A673 (cell line): ENCODE results near the gene GPR137. TPM values are rescaled to one million over a fixed set of nuclear protein-coding genes. Genes with fewer than 3 reads are reported as not detected.
A peak's percentile ranks its signal among the peaks of the same experiment; 100 is the strongest.

Source experiments
- BruUV-seq: library from RNA; stranded (reverse); fragments of 400-500 nt; replicated peaks from 2 replicates; lab custom pipeline; 2021; lab: Mats Ljungman, UMichigan
- CTCF ChIA-PET: fragments of 300-600 bp; sonication (Branson Sonifier 250); formaldehyde crosslinking; loops from one replicate; lab custom pipeline; 2022; ENCODE audit warnings: antibody characterized with exemption; lab: Charles Lee
- POLR2A ChIA-PET: fragments of 300-600 bp; sonication (Branson Sonifier 250); formaldehyde crosslinking; loops from one replicate; lab custom pipeline; 2022; ENCODE audit warnings: antibody characterized with exemption; ENCODE audit not compliant: low non-redundant PET; lab: Charles Lee
- DNase-seq: peaks from one replicate; pipeline ENCODE4 v3.0.0-alpha.2; 2015; ENCODE audit warnings: low spot score
- H3K27ac ChIP-seq: fragments of 200-600 bp; sonication (generic); 2 replicates; pipeline ENCODE4 v1.5.1; 2016; ENCODE audit warnings: mixed run types, low read depth, mild to moderate bottlenecking, mixed read lengths, antibody characterized with exemption, low read length; ENCODE audit not compliant: poor library complexity, severe bottlenecking
- H3K27me3 ChIP-seq: fragments of 200-600 bp; sonication (generic); replicated peaks from 2 replicates; pipeline ENCODE4 v1.6.1; 2017; ENCODE audit warnings: mixed run types, low read depth, mild to moderate bottlenecking, mixed read lengths, antibody characterized with exemption, low read length; ENCODE audit not compliant: insufficient read depth, poor library complexity
- H3K36me3 ChIP-seq: fragments of 200-600 bp; sonication (generic); 2 replicates; pipeline ENCODE4 v1.6.1; 2016; ENCODE audit warnings: mixed run types, mild to moderate bottlenecking, mixed read lengths, antibody characterized with exemption, low read length; ENCODE audit not compliant: insufficient read depth, poor library complexity, severe bottlenecking
- H3K4me1 ChIP-seq: fragments of 200-600 bp; sonication (generic); 2 replicates; pipeline ENCODE4 v1.6.1; 2017; ENCODE audit warnings: mixed run types, mild to moderate bottlenecking, mixed read lengths, antibody characterized with exemption, low read length; ENCODE audit not compliant: insufficient read depth, poor library complexity, severe bottlenecking
- H3K4me3 ChIP-seq: fragments of 200-600 bp; sonication (generic); 2 replicates; pipeline ENCODE4 v1.5.1; 2016; ENCODE audit warnings: low read depth, mixed run types, mild to moderate bottlenecking, mixed read lengths, low read length; ENCODE audit not compliant: poor library complexity, severe bottlenecking
- H3K9me3 ChIP-seq: fragments of 200-600 bp; sonication (generic); 2 replicates; pipeline ENCODE4 v1.6.1; 2016; ENCODE audit warnings: mixed run types, low read depth, mild to moderate bottlenecking, mixed read lengths, antibody characterized with exemption, low read length; ENCODE audit not compliant: poor library complexity, severe bottlenecking
- CTCF ChIP-seq: fragments of 300-800, 200-600 bp; sonication (generic); conservative IDR thresholded peaks from 2 replicates; pipeline ENCODE4 v1.5.1; 2017; ENCODE audit warnings: low read depth, mild to moderate bottlenecking, antibody characterized with exemption, low read length, moderate library complexity, mixed read lengths
- EZH2 ChIP-seq: fragments of 200-600 bp; sonication (generic); IDR thresholded peaks from 2 replicates; pipeline ENCODE4 v1.6.1; 2017; ENCODE audit warnings: borderline replicate concordance, low read depth, mild to moderate bottlenecking, mixed read lengths, antibody characterized with exemption, low read length; ENCODE audit not compliant: poor library complexity, severe bottlenecking
- intact Hi-C: fragments of 100-400 bp; cut with micrococcal nuclease; formaldehyde crosslinking; loops from one replicate; pipeline ENCODE4 v1.10.0; 2022; ENCODE audit not compliant: unreplicated experiment
- total RNA-seq: library from RNA; stranded (reverse); gene quantifications from 2 replicates; pipeline ENCODE4 v1.2.3, GENCODE V29; 2021

GPR137 gene
- total RNA-seq, 1 experiment from 2014 or later, result 47.9 TPM

DNA sequence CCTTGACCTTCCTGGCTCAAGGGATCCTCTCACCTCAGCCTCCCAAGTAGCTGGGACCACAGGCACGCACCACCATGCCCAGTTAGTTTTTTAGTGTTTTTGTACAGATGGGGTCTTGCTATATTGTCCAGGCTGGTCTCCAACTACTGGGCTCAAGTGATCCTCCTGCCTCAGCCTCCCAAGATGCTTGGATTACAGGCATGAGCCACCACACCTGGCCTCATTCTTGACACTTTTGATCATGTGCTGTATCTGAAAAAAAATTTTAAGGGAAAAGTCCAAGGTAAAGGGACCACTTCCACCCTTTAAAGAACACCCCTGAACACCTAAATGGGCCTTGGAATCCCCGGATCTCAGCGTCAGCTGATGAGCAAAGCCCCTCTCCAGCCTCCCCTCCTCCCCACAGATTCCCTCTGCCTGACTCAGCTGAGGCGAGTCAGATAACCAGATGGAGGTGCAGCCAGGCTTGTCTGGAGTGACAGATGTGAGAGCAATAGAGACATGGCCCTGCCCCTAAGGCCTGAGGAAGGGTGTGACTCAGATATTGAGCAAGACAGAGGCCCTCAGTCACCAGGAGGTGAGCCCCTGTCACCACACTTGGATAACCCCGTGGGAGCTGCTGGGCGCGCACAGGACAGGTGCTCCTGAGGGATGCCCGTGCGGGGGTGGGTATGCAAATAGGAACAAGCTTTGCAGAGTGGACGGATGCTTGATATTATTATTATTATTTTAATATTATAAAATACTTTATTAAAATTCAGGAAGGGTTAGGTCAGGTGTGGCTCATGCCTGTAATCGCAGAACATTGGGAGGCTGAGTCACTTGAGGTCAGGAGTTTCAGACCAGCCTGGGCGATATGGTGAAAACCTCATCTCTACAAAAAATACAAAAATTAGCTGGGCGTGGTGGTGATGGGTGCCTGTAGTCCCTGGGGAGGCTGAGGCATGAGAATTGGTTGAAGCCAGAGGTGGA lies 49.4 kb downstream of the GPR137 start:
- TF ChIP-seq CTCF (no peak), EZH2 (no peak)
- Histone ChIP-seq H3K4me1 (peaks cover 5% of the 10 kb centered on the region), H3K36me3 (no peaks in the 10 kb centered on the region), H3K4me3 (no peak overlapping the region), H3K27ac (no peak overlapping the region), H3K27me3 (no peaks in the 10 kb centered on the region), H3K9me3 (no peaks in the 10 kb centered on the region)
- intact Hi-C loops, result no loop called here
- POLR2A ChIA-PET, result no interaction called here
- DNase-seq, result peak; percentile 73
- no TSS peak for BruUV-seq
- CTCF ChIA-PET, result no interaction called here

GRCh38 chr11:64337538-64338249 lies 52.0 kb downstream of the GPR137 start:
- intact Hi-C loops, result no loop called here
- H3K27ac ChIP-seq, result peak overlapping the region; percentile 26
- TF ChIP-seq EZH2 (no peak), CTCF (no peak)
- no peak overlapping the region for H3K4me3 ChIP-seq
- ChIA-PET POLR2A (interaction anchor here (0.6 to 0.7 kb wide), 2 partner anchors 20 to 1443 kb away, joined by 4 to 13 read pairs; no protein-coding TSS in a partner anchor), CTCF (interaction anchor here (1.5 kb wide), 1 partner anchor 20 kb away, joined by 3 read pairs; the partner anchor contains the start of genes PRDX5 and TRMT112)
- no TSS peak for BruUV-seq
- no peak for DNase-seq
- H3K4me1 ChIP-seq, result no peaks in the 10 kb centered on the region
- no peaks in the 10 kb centered on the region for H3K9me3 ChIP-seq
- H3K27me3 ChIP-seq, result no peaks in the 10 kb centered on the region
- no peaks in the 10 kb centered on the region for H3K36me3 ChIP-seq

DNA sequence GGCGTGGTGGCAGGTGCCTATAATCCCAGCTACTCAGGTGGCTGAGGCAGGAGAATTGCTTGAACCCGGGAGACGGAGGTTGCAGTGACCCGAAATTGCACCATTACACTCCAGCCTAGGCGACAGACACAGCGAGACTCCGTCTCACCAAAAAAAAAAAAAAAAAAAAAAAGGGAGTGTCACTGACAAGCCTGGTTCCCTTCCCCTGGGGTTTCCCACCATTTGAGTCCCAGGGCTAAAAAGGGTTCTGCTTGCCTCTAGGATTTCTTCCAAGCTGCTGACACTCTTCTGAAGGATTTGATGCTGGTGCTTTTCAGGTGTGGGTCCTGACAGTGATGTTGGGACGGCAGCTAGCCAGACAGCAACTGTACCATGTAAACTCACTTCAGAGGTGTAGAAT lies 53.1 kb downstream of the GPR137 start:
- CTCF ChIA-PET, result interaction anchor here (0.7 to 1.5 kb wide), 2 partner anchors 21 to 33 kb away, joined by 3 to 16 read pairs; partner anchors contain the start of genes PRDX5 and TRMT112
- BruUV-seq, result no TSS peak
- intact Hi-C loops, result no loop called here

More for the DNA sequence above, 53.1 kb downstream of the GPR137 start:
- Histone ChIP-seq H3K27ac (no peak overlapping the region), H3K9me3 (no peaks in the 10 kb centered on the region), H3K4me3 (no peak overlapping the region), H3K36me3 (no peaks in the 10 kb centered on the region), H3K27me3 (no peaks in the 10 kb centered on the region), H3K4me1 (no peaks in the 10 kb centered on the region)
- TF ChIP-seq CTCF, result no peak
- no peak for TF ChIP-seq EZH2
- DNase-seq, result no peak
- POLR2A ChIA-PET, result interaction anchor here (0.7 kb wide), 1 partner anchor 19 kb away, joined by 13 read pairs; no protein-coding TSS in a partner anchor

Other genes starting within 250 kb of the GPR137 start
- 0.45 and 1.9 TPM in 2 replicates for gene FLRT1, start 249.9 kb upstream of the GPR137 start, total RNA-seq
- gene MACROD1, start 119.7 kb upstream of the GPR137 start, total RNA-seq, result 28.7 and 32.6 TPM in 2 replicates
- gene STIP1, start 99.7 kb upstream of the GPR137 start, total RNA-seq, result 565 and 577 TPM in 2 replicates
- 99.3 and 99.4 TPM in 2 replicates for gene FERMT3, start 79.1 kb upstream of the GPR137 start, total RNA-seq
- 43.6 and 59.6 TPM in 2 replicates for gene TRPT1, start 59.7 kb upstream of the GPR137 start, total RNA-seq
- gene NUDT22, start 59.6 kb upstream of the GPR137 start, total RNA-seq, result 72.4 and 73.8 TPM in 2 replicates
- 20.2 and 23.9 TPM in 2 replicates for gene DNAJC4, start 55.3 kb upstream of the GPR137 start, total RNA-seq
- 93.3 and 108 TPM in 2 replicates for gene VEGFB, start 51.3 kb upstream of the GPR137 start, total RNA-seq
- gene FKBP2, start 44.8 kb upstream of the GPR137 start, total RNA-seq, result 57.5 and 63.1 TPM in 2 replicates
- gene PPP1R14B, start 38.9 kb upstream of the GPR137 start, total RNA-seq, result 378 and 402 TPM in 2 replicates
- 45.3 and 51.1 TPM in 2 replicates for gene PLCB3, start 34.3 kb upstream of the GPR137 start, total RNA-seq
- 48.4 and 62.2 TPM in 2 replicates for gene BAD, start 1.2 kb upstream of the GPR137 start, total RNA-seq
- 0.26 TPM in 1 of 2 replicates, not detected in the other for gene KCNK4, start 5.5 kb downstream of the GPR137 start, total RNA-seq
- 1.4 TPM in 1 of 2 replicates, not detected in the other for gene CATSPERZ, start 14.5 kb downstream of the GPR137 start, total RNA-seq
- 56.2 and 63.8 TPM in 2 replicates for gene ESRRA, start 19.7 kb downstream of the GPR137 start, total RNA-seq
- gene TRMT112, start 31.7 kb downstream of the GPR137 start, total RNA-seq, result 254 and 270 TPM in 2 replicates
- 206 and 221 TPM in 2 replicates for gene PRDX5, start 32.3 kb downstream of the GPR137 start, total RNA-seq
- gene CCDC88B, start 54.4 kb downstream of the GPR137 start, total RNA-seq, result 0.47 and 0.76 TPM in 2 replicates
- gene RPS6KA4, start 73.3 kb downstream of the GPR137 start, total RNA-seq, result 22.9 and 24.5 TPM in 2 replicates